GM12892 (cell line): ENCODE data around the gene RAP1GAP2.

Source experiments
- POLR2A ChIP-seq: IDR thresholded peaks from 2 replicates; pipeline ENCODE4 v1.6.1; 2011; ENCODE audit warnings: low read depth, low read length, control low read depth
- POLR2AphosphoS5 ChIP-seq: IDR thresholded peaks from 2 replicates; pipeline ENCODE4 v1.6.1; 2011; ENCODE audit warnings: low read depth, low read length, control low read depth

DNA sequence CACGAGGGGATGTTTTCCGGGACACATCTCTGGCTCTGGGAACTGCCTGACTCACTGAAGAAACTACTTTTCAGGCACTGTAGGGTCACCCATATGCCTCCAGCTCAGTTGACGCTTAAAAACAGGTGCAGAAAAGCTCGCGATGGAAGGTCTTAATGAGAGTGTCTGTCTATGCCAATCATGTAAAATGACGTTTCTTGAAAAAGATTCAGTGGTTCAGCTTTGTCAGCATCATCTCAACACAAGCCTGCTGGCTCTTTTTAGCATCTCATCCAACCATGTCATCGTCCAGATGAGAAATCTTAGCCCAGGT is 239.7 kb downstream of the RAP1GAP2 start:
- TF ChIP-seq POLR2AphosphoS5 = no peak
- TF ChIP-seq POLR2A = no peak
